Epithelial cell of umbilical artery (primary cell): ENCODE results near the gene BET1. TPM values are rescaled to one million over a fixed set of nuclear protein-coding genes. Genes with fewer than 3 reads are reported as not detected.

Experiments used
- total RNA-seq: library from RNA; depleted of rRNA; stranded (reverse); fragments of >200 nt; gene quantifications from 2 replicates; pipeline ENCODE4 v1.2.3, GENCODE V29; 2014

BET1 gene, protein sequence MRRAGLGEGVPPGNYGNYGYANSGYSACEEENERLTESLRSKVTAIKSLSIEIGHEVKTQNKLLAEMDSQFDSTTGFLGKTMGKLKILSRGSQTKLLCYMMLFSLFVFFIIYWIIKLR
- total RNA-seq: 36.1 and 56.1 TPM in 2 replicates

DNA sequence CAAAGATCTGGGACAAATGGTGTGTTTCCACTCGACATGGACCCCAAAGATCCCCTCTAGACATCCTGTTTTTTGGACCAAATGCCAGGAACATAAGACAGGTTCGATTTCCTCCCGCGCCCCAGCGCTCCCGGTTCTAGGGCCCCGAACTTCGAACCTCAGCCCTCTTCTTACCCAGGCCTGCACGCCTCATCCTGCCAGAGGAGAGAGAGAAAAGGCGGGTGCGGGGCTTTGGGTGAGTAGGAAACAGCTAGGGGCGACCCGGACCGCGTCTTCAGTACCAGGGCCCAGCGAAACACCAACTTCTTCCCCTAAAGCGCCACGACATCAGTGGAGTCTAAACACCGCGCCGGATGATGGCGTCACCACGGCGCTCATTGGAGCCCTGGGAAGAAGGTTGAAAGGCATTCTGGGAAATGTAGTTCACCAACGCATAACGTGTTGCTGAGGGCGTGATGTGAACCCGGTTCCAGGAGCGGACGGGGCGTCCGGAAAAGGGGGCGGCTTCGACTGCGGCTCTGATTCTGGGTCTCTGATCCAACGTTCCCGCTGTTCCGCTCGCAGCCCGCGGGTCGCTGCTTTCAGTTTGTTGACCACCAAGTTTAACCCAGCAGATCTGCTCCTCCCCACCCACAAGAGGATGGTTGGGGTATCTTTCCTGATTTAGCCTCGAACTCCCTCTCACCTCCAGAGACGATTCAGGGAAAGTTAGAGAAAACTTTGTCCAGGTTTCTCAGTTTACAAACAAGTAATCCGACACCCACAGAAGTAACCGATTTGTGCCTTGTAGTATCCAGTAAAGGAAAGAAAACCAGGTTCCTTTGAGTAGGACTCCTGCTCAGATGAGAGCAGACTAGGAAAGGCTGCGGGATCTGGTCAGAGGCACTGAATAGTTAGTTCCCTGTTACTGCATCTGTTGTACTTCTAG, at the start of gene BET1:
TSS of gene BET1 (minus strand) at position 332 of the 928 bp plus-strand sequence. CDS start at position 193, 139 bp downstream.

Other genes with a start within 250 kb of the BET1 start
- 40.3 and 254 TPM in 2 replicates for gene TFPI2, start 113.6 kb downstream of the BET1 start, total RNA-seq
- gene GNGT1, start 97.8 kb downstream of the BET1 start, total RNA-seq: not detected in 2 replicates
- 171 and 334 TPM in 2 replicates for gene GNG11, start 82.6 kb downstream of the BET1 start, total RNA-seq